Measurements from ENCODE around the gene CSTF3. TPM values are rescaled to one million over a fixed set of nuclear protein-coding genes. Genes with fewer than 3 reads are reported as not detected.
"Not testable (repeated sequence)": the region's sequence is repeated elsewhere in the genome, so short reads cannot be mapped to it uniquely, and the experiment has no call there.

The CSTF3 gene
- total RNA-seq, 2 experiments from 2014 or later: 31.9 to 55.7 TPM

GRCh38 chr11:33055375-33055774 lies 105.9 kb downstream of the CSTF3 start:
- BruUV-seq (replicated peaks): no TSS peak
- Histone ChIP-seq H4K20me1 (ENCODE audit: insufficient read depth, low read length) (no peaks in the 10 kb centered on the region), H3K79me2 (ENCODE audit: insufficient read depth, low read depth, low read length) (no peaks in the 10 kb centered on the region), H3K36me3 (ENCODE audit: insufficient read depth, low read length) (peaks cover 43% of the 10 kb centered on the region; the same call in 1 of the 2 replicates), H3K4me3 (ENCODE audit: low read depth, low read length, poor library complexity, severe bottlenecking) (no peak overlapping the region), H3K27ac (ENCODE audit: low read depth, low read length, poor library complexity, severe bottlenecking) (no peak overlapping the region), H3K4me1 (ENCODE audit: insufficient read depth, low read length, poor library complexity, severe bottlenecking) (peaks cover 5% of the 10 kb centered on the region), H3K9me3 (ENCODE audit: low read length) (no peaks in the 10 kb centered on the region), H2AFZ (ENCODE audit: low read length) (no peak overlapping the region), H3K4me2 (ENCODE audit: low read length) (no peak overlapping the region), H3K9me2 (ENCODE audit: insufficient read depth, low read length) (no peaks in the 10 kb centered on the region)
- no peak for DNase-seq (ENCODE audit: low spot score)
- ChIA-PET CTCF (ENCODE audit: unreplicated experiment) (no interaction called here), POLR2A (interaction anchor here (0.6 kb wide), 1 partner anchor 10 kb away, joined by 4 read pairs; no protein-coding TSS in a partner anchor)
- intact Hi-C loops (cut with micrococcal nuclease; ENCODE audit: unreplicated experiment): no loop called here
- TF ChIP-seq CTCF (conservative IDR thresholded peaks at IDR 0.05; ENCODE audit: low read length) (no peak), EZH2phosphoT487 (IDR thresholded peaks at IDR 0.05; ENCODE audit: borderline replicate concordance, low read depth, low read length) (no peak)

GRCh38 chr11:33052231-33052630 lies 109.0 kb downstream of the CSTF3 start:
- no peaks in the 10 kb centered on the region for H3K9me2 ChIP-seq (ENCODE audit: insufficient read depth, low read length)
- no peak overlapping the region for H3K27ac ChIP-seq (ENCODE audit: low read depth, low read length, poor library complexity, severe bottlenecking)
- intact Hi-C loops (cut with micrococcal nuclease; ENCODE audit: unreplicated experiment): no loop called here
- H3K79me2 ChIP-seq (ENCODE audit: insufficient read depth, low read depth, low read length): no peaks in the 10 kb centered on the region
- H3K4me2 ChIP-seq (ENCODE audit: low read length): no peak overlapping the region
- DNase-seq (ENCODE audit: low spot score): no peak
- no TSS peak for BruUV-seq (replicated peaks)
- H4K20me1 ChIP-seq (ENCODE audit: insufficient read depth, low read length): no peaks in the 10 kb centered on the region
- no peaks in the 10 kb centered on the region for H3K9me3 ChIP-seq (ENCODE audit: low read length)
- peaks cover 34% of the 10 kb centered on the region for H3K36me3 ChIP-seq (ENCODE audit: insufficient read depth, low read length)
- no peak overlapping the region for H3K4me3 ChIP-seq (ENCODE audit: low read depth, low read length, poor library complexity, severe bottlenecking)
- H2AFZ ChIP-seq (ENCODE audit: low read length): no peak overlapping the region
- H3K4me1 ChIP-seq (ENCODE audit: insufficient read depth, low read length, poor library complexity, severe bottlenecking): no peaks in the 10 kb centered on the region
- TF ChIP-seq EZH2phosphoT487 (IDR thresholded peaks at IDR 0.05; ENCODE audit: borderline replicate concordance, low read depth, low read length) (no peak), CTCF (conservative IDR thresholded peaks at IDR 0.05; ENCODE audit: low read length) (no peak)
- POLR2A ChIA-PET: interaction anchor here (0.6 to 1.3 kb wide), 4 partner anchors 13 to 102 kb away, joined by 3 to 5 read pairs (median 3); partner anchors contain the start of gene TCP11L1
- CTCF ChIA-PET (ENCODE audit: unreplicated experiment): no interaction called here

GRCh38 chr11:33049565-33050408 lies 111.5 kb downstream of the CSTF3 start:
- H3K4me2 ChIP-seq (ENCODE audit: low read length); H3K27ac ChIP-seq (ENCODE audit: low read depth, low read length, poor library complexity, severe bottlenecking); H4K20me1 ChIP-seq (ENCODE audit: insufficient read depth, low read length); BruUV-seq (replicated peaks); H3K79me2 ChIP-seq (ENCODE audit: insufficient read depth, low read depth, low read length); intact Hi-C loops (cut with micrococcal nuclease; ENCODE audit: unreplicated experiment); DNase-seq (ENCODE audit: low spot score); H3K4me1 ChIP-seq (ENCODE audit: insufficient read depth, low read length, poor library complexity, severe bottlenecking); H3K9me3 ChIP-seq (ENCODE audit: low read length); POLR2A ChIA-PET; H3K4me3 ChIP-seq (ENCODE audit: low read depth, low read length, poor library complexity, severe bottlenecking); CTCF ChIA-PET (ENCODE audit: unreplicated experiment); H2AFZ ChIP-seq (ENCODE audit: low read length); H3K9me2 ChIP-seq (ENCODE audit: insufficient read depth, low read length): not testable (repeated sequence)
- peaks cover 45% of the 10 kb centered on the region for H3K36me3 ChIP-seq (ENCODE audit: insufficient read depth, low read length)

GRCh38 chr11:33048701-33049100 lies 112.6 kb downstream of the CSTF3 start:
- CTCF ChIA-PET (ENCODE audit: unreplicated experiment); H3K79me2 ChIP-seq (ENCODE audit: insufficient read depth, low read depth, low read length); BruUV-seq (replicated peaks); DNase-seq (ENCODE audit: low spot score); H2AFZ ChIP-seq (ENCODE audit: low read length); H3K9me2 ChIP-seq (ENCODE audit: insufficient read depth, low read length); H3K9me3 ChIP-seq (ENCODE audit: low read length); H3K27ac ChIP-seq (ENCODE audit: low read depth, low read length, poor library complexity, severe bottlenecking); H3K4me1 ChIP-seq (ENCODE audit: insufficient read depth, low read length, poor library complexity, severe bottlenecking); intact Hi-C loops (cut with micrococcal nuclease; ENCODE audit: unreplicated experiment); H3K4me2 ChIP-seq (ENCODE audit: low read length); H4K20me1 ChIP-seq (ENCODE audit: insufficient read depth, low read length); H3K4me3 ChIP-seq (ENCODE audit: low read depth, low read length, poor library complexity, severe bottlenecking): not testable (repeated sequence)
- POLR2A ChIA-PET: interaction anchor here (0.7 kb wide), 1 partner anchor 61 kb away, joined by 3 read pairs; no protein-coding TSS in a partner anchor
- peaks cover 50% of the 10 kb centered on the region for H3K36me3 ChIP-seq (ENCODE audit: insufficient read depth, low read length)

Measured in OCI-LY7 (cell line).